HG02885 (cell line): ENCODE results near the gene CYP27A1.

Source experiments
- ATAC-seq: cut with Tn5 transposase; IDR thresholded peaks from one replicate; pipeline ENCODE4 v1.9.1; 2021; ENCODE audit warnings: mild to moderate bottlenecking; ENCODE audit not compliant: unreplicated experiment, poor library complexity

CYP27A1 gene

GRCh38 chr2:218809515-218809914 is 27.6 kb downstream of the CYP27A1 start:
- no peak for ATAC-seq

- ATAC-seq = no peak
Observed at GRCh38 chr2:218810256-218810655, 28.3 kb downstream of the CYP27A1 start.

DNA sequence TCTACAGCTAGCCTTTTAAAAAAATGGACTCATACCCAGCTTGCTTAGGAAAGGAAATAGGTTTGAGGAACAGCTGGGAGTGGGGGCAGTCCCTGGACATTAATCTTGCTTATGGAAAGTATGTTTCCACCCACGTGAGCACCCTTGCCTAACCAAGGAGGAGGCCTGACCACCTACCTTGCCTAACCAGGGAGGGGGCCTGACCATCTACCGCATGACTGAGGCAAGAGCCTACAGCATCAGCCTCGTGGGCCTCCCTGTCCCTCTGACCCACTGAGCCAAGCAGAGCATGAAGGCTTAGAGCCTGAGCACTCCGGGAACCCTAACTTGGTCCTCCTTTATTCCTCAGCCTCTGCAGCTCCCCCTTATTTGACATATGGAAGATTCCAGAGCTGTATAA is 29.4 kb downstream of the CYP27A1 start:
- no peak for ATAC-seq

- ATAC-seq = no peak
Observed at GRCh38 chr2:218812096-218812815, 30.3 kb downstream of the CYP27A1 start.

DNA sequence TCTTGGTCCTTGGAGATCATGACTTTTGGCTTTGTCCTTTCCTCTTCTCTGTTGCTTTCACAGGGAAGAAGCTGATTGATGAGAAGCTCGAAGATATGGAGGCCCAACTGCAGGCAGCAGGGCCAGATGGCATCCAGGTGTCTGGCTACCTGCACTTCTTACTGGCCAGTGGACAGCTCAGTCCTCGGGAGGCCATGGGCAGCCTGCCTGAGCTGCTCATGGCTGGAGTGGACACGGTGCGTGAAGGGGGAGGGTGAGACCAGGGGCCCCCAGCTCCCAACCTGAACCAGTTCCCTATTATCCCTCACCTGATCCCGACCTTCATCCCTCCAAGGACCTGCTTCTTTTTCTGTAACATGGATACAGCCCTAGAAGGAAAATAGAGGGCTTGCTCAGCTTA is 30.9 kb downstream of the CYP27A1 start:
- no peak for ATAC-seq

DNA sequence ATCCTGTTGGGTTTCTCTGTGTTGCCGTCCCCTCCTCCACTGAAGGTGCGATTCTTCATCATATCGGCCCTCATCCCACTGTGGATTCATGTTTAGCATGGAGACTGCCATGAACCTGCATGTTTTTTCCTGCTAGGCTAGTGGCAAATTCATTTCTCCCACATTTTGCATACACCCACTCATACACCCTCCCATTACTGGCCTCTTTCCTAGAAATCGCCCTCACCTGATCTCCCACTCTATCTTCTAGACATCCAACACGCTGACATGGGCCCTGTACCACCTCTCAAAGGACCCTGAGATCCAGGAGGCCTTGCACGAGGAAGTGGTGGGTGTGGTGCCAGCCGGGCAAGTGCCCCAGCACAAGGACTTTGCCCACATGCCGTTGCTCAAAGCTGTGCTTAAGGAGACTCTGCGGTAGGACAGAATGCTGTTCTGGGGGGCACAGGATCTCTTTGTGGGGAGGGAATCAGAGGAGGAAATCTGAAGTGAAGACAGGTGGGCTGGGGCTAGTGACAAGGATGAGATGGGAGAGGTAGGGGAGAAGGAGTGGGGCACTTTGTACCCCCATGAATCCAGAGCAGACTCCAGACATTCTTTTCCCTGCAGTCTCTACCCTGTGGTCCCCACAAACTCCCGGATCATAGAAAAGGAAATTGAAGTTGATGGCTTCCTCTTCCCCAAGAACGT is 32.0 kb downstream of the CYP27A1 start:
- ATAC-seq = no peak

DNA sequence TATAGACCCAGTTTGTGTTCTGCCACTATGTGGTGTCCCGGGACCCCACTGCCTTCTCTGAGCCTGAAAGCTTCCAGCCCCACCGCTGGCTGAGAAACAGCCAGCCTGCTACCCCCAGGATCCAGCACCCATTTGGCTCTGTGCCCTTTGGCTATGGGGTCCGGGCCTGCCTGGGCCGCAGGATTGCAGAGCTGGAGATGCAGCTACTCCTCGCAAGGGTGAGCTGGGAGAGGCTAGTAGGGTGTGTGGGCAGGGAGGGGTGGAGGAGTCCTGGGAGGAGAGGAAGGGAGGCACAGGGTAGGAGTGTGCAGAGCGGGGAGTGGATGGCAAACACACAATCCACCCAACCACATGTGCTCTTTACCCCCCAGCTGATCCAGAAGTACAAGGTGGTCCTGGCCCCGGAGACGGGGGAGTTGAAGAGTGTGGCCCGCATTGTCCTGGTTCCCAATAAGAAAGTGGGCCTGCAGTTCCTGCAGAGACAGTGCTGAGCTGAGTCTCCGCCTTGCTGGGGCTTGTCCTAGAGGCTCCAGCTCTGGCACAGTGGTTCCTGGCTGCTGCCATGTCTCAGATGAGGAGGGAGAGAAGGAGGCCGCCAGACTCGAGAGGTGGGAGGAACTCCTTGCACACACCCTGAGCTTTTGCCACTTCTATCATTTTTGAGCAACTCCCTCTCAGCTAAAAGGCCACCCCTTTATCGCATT is 32.7 kb downstream of the CYP27A1 start:
- no peak for ATAC-seq

- ATAC-seq = no peak
Observed at GRCh38 chr2:218815244-218815637, 33.3 kb downstream of the CYP27A1 start.

DNA sequence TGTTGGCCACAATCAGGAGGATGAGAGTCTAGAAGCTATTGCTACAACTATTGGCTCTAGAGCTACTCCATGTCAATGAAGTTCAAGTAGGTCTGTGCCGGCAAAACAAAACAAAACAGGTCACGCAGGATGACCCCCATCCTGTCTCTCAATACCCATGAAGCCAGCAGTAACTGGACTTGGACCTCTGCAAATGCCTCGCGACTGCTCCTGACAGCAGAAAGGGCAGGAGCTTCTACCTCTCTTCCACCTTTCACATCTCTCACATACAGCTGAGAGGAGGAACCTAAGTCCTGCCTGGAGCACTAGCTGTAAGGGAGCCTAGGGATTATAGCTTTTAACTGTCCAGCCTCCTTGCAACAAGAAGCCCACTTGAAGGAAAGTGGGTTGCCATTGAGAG is 33.7 kb downstream of the CYP27A1 start:
- ATAC-seq = no peak

DNA sequence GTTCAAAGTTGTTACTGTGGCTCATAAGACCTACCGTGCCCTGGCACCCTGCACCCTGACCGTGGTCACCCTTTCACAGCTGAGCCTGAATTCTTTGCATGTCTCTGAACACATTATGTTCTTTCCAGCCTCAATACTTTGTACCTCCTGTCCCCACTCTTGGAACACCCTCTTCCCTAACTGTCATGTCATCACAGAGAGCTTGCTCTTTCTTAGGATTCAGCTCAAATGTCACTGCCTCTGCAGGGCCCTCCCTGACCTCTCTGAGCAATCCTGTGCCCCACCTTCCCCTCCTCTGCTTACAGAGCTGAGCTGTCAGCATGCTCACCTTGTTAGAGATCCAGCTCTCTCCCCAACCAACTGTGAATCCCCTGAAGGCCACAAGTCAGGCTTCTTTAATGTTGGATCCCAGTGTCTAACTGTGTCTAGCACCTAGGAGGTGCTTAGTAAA is 34.6 kb downstream of the CYP27A1 start:
- no peak for ATAC-seq

- no peak for ATAC-seq
Observed at GRCh38 chr2:218819093-218819492, 37.1 kb downstream of the CYP27A1 start.

DNA sequence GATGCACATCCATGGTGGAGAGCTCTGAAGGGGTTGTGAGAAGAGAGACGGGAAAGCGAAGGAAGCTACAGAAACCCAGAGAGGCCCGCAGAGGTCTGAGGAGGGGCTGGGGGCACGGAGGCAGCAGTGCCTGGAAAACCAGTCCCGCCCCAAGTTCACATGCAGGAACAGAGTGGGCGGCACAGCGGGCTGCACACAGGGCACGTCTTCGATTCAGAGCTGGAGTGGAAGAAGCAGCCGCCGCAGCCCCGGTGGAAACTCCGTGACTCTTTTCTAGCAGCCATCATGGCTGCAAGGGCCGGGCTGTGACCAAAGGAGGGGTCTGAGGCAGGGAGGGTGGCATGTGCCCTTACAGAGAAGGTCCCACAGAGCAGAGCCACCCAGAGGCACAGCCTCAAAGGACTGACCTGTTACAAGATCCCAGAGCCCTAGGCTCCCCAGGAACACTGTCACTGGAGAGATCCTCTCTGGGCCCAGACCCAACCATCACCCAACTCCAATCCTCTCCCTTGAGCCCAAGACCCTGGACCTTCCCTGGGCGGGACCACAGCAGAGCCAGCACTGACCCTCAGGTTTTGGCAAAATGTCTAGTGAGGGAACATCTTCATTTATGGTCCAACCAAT is 38.9 kb downstream of the CYP27A1 start:
- ATAC-seq = no peak

DNA sequence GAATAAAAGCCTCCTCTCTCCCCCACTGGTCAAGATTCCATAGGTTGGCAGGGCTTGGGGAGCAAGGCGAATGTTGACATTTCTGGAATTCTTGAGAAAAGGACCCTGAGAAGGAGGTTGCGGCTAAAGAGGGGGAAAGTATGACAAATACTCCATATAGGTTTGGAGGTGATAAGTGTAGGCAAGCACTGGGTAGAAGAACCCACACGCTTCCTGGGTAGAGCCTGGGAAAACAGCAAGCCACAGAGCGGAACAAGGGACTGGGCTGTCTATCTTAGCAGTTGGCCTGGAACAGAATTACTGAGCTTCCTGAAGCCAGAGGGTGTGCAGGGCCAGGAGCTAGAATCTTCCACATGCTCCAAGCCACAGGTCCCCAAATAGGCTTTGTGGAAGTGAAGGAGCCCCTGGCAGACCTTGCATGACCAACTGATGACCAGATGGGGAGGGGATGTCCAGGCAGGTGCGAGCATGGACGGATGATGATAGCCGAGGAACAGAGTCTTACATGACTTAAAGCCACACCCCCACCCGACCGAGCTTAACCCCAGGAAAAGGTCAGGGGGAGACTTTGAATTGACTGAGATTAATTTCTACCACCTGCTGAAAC is 39.8 kb downstream of the CYP27A1 start:
- no peak for ATAC-seq

- ATAC-seq = no peak
Observed at GRCh38 chr2:218822622-218823021, 40.7 kb downstream of the CYP27A1 start.

DNA sequence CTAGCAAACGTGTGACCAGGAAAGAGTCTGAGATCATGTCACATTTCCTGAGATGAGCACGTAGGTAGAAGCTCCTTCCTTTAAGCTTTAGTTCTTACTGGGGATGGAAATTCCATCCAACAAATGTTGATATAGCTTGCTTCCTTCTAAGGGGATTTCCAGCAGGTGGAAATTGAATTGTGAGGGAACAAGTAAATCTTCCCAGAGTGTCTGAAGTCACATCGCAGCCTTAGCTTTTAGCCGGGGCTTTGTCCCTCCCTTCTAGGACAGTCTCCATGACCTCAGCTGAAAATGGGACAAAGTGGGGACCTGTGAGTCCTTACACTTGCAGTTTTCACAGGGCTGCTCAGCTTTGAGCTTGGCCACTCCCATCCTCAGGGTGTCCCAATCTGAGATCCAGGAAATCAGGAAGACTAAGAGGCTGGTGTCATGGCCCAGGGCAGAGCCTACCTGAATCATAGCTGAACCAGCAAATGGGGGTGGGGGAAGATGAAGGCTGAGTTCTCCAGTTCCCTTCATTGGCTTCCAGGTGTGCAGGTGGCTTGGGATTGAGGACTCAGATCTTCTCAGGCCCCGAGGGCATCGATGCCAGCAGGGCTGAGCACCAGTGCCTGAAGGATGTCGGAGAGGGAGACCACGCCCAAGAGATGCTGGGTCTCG is 41.4 kb downstream of the CYP27A1 start:
- no peak for ATAC-seq

DNA sequence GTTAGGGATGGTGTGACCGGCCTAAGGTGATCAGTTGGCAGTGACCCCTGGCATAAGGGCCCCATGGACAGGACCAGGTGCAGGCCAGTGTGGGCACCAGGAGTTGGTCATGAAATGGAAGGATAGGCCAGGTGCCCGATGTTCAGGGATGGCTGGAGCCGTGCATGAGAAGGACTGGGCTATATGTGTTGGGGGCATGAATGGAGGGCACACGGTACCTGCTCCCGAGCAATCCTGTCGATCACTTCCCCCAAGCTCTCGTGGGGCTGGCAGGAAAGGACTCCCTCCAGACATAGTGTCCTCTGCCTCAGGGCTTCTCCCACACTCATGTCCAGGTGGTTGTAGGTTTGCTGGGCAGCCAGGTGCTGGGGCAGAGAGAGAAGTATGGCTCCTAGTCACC is 42.1 kb downstream of the CYP27A1 start:
- ATAC-seq = no peak

DNA sequence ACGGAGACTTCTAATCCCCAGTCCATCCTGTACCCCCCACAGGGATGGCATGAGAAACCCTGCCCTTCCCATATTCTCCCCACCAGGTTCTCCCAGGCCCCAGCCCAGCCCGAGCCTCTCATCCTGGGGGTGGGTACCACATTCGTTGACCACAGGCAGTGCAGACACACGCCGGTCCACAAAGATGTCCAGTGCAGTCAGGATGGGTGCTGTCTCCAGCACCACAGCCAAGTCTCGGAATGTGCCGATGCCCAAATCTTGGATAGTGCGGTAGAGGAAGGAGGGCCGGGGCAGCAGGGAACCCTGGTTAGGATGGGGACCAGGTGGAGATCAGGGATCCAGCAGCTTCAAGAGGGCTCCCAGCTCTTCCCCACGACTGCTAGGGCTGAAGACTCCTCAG is 44.8 kb downstream of the CYP27A1 start:
- ATAC-seq = no peak

DNA sequence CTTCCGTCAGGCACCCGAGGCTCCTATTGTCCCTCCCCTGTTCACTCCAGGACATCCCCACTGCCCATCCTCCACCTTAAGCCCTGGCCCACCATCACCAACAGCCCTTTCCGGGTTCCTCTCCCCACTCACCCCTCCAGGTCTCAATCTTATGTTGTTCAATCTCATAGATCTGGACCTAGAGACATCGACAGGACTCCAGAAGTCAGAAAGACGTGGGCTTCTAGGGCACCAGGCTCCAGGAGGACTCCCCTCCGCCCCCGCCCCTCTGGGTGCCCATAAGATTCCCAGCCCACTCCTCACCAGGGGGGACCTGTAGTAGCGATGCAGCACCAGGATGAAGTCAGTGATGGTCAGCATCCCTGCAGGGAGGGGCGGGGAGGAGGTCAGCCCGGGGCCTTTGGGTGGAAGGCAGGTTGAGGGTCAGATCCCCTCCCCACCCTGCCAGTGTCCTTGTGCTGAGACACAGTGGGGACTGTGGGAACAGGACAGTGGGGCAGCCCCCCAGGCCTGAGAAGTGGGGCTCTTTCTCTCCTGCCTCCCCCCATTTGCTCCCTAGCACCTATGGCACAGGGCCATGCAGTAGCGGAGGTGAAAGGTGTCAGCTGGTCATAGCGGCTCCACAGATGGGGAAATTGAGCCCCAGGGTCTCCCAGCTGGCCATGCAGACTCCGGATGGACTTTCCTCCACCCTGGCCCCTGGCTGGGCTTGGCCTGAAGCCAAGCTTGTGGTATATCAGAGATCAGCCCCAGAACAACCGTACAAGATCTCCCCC is 45.9 kb downstream of the CYP27A1 start:
- no peak for ATAC-seq

- no peak for ATAC-seq
Observed at GRCh38 chr2:218828477-218828778, 46.5 kb downstream of the CYP27A1 start.
